HEK293 (cell line): Measurements from ENCODE around the gene ORMDL2.

Source experiments
- ATF2 ChIP-seq: fragments of 450-650 bp; formaldehyde crosslinking; IDR thresholded peaks from 2 replicates; pipeline ENCODE4 v1.5.1; 2016; ENCODE audit warnings: missing biosample characterization, missing genetic modification characterization, low read depth
- IKZF3 ChIP-seq: fragments of 450-650 bp; IDR thresholded peaks from 2 replicates; pipeline ENCODE4 v1.5.0; 2018; ENCODE audit warnings: missing biosample characterization, mild to moderate bottlenecking, missing genetic modification characterization, moderate library complexity
- KLF1 ChIP-seq: fragments of 450-650 bp; formaldehyde crosslinking; IDR thresholded peaks from 2 replicates; pipeline ENCODE4 v1.5.1; 2016; ENCODE audit warnings: missing biosample characterization, missing genetic modification characterization
- PATZ1 ChIP-seq: fragments of 450-650 bp; formaldehyde crosslinking; IDR thresholded peaks from 2 replicates; pipeline ENCODE4 v1.5.1; 2016; ENCODE audit warnings: missing biosample characterization, missing genetic modification characterization
- PRDM1 ChIP-seq: fragments of 450-650 bp; formaldehyde crosslinking; IDR thresholded peaks from 2 replicates; pipeline ENCODE4; 2016; ENCODE audit warnings: missing biosample characterization, missing genetic modification characterization
- SP2 ChIP-seq: fragments of 450-650 bp; formaldehyde crosslinking; IDR thresholded peaks from 2 replicates; pipeline ENCODE4 v1.5.1; 2016; ENCODE audit warnings: missing biosample characterization, missing genetic modification characterization
- WT1 ChIP-seq: fragments of 450-650 bp; formaldehyde crosslinking; IDR thresholded peaks from 2 replicates; pipeline ENCODE4 v1.5.1; 2016; ENCODE audit warnings: missing biosample characterization, missing genetic modification characterization
- YY1 ChIP-seq: fragments of 450-650 bp; formaldehyde crosslinking; IDR thresholded peaks from 2 replicates; pipeline ENCODE4 v1.5.1; 2018; ENCODE audit warnings: missing biosample characterization, missing genetic modification characterization
- ZBTB11 ChIP-seq: fragments of 450-650 bp; formaldehyde crosslinking; conservative IDR thresholded peaks from 2 replicates; pipeline ENCODE4 v1.5.1; 2016; ENCODE audit warnings: low read depth, missing biosample characterization, missing genetic modification characterization
- ZBTB17 ChIP-seq: fragments of 450-650 bp; formaldehyde crosslinking; IDR thresholded peaks from 2 replicates; pipeline ENCODE4 v1.5.1; 2016; ENCODE audit warnings: missing biosample characterization, missing genetic modification characterization
- ZBTB8A ChIP-seq: fragments of 450-650 bp; formaldehyde crosslinking; IDR thresholded peaks from 2 replicates; pipeline ENCODE4 v1.5.1; 2016; ENCODE audit warnings: missing biosample characterization, missing genetic modification characterization
- ZEB2 ChIP-seq: fragments of 450-650 bp; formaldehyde crosslinking; IDR thresholded peaks from 2 replicates; pipeline ENCODE4 v1.5.1; 2016; ENCODE audit warnings: missing biosample characterization, missing genetic modification characterization
- ZNF140 ChIP-seq: fragments of 450-650 bp; formaldehyde crosslinking; IDR thresholded peaks from 2 replicates; pipeline ENCODE4 v1.5.1; 2016; ENCODE audit warnings: missing biosample characterization, missing genetic modification characterization
- ZNF146 ChIP-seq: fragments of 450-650 bp; formaldehyde crosslinking; IDR thresholded peaks from 2 replicates; pipeline ENCODE4 v1.5.1; 2016; ENCODE audit warnings: missing biosample characterization, missing genetic modification characterization
- ZNF19 ChIP-seq: fragments of 450-650 bp; formaldehyde crosslinking; IDR thresholded peaks from 2 replicates; pipeline ENCODE4; 2016; ENCODE audit warnings: missing biosample characterization, missing genetic modification characterization, low read depth
- ZNF324 ChIP-seq: fragments of 450-650 bp; formaldehyde crosslinking; IDR thresholded peaks from 2 replicates; pipeline ENCODE4 v1.5.1; 2016; ENCODE audit warnings: missing biosample characterization, missing genetic modification characterization
- ZNF37A ChIP-seq: fragments of 450-650 bp; IDR thresholded peaks from 2 replicates; pipeline ENCODE4 v1.5.1; 2018; ENCODE audit warnings: missing biosample characterization, missing genetic modification characterization
- ZNF660 ChIP-seq: fragments of 450-650 bp; IDR thresholded peaks from 2 replicates; pipeline ENCODE4 v1.5.1; 2018; ENCODE audit warnings: missing biosample characterization, mild to moderate bottlenecking, missing genetic modification characterization
- ZNF677 ChIP-seq: fragments of 450-650 bp; IDR thresholded peaks from 2 replicates; pipeline ENCODE4 v1.5.0; 2018; ENCODE audit warnings: missing biosample characterization, mild to moderate bottlenecking, missing genetic modification characterization, moderate library complexity
- ZNF792 ChIP-seq: fragments of 450-650 bp; formaldehyde crosslinking; IDR thresholded peaks from 2 replicates; pipeline ENCODE4 v1.5.1; 2016; ENCODE audit warnings: missing biosample characterization, missing genetic modification characterization
- ZSCAN23 ChIP-seq: fragments of 450-650 bp; formaldehyde crosslinking; IDR thresholded peaks from 2 replicates; pipeline ENCODE4 v1.5.1; 2016; ENCODE audit warnings: missing biosample characterization, missing genetic modification characterization
- ZXDB ChIP-seq: fragments of 450-650 bp; formaldehyde crosslinking; IDR thresholded peaks from 2 replicates; pipeline ENCODE4 v1.5.1; 2016; ENCODE audit warnings: missing biosample characterization, missing genetic modification characterization
- TF ChIP-seq, protein P1 (sequence below): fragments of 450-650 bp; formaldehyde crosslinking; IDR thresholded peaks from 2 replicates; pipeline ENCODE4 v1.5.1; 2017; ENCODE audit warnings: missing biosample characterization, missing genetic modification characterization
- TF ChIP-seq, protein P2 (sequence below): fragments of 450-650 bp; formaldehyde crosslinking; IDR thresholded peaks from 2 replicates; pipeline ENCODE4 v1.5.1; 2017; ENCODE audit warnings: missing biosample characterization, missing genetic modification characterization
- TF ChIP-seq, protein P3 (sequence below): fragments of 450-650 bp; formaldehyde crosslinking; IDR thresholded peaks from 2 replicates; pipeline ENCODE4 v1.5.1; 2016; ENCODE audit warnings: missing biosample characterization, missing genetic modification characterization

The ORMDL2 gene

GRCh38 chr12:55817345-55818139, at the start of gene ORMDL2, which contains the start of gene SARNP (continued):
- TF ChIP-seq IKZF3 (tag by site-specific recombination) (peak; percentile 6; the same call in 1 of the 2 replicates), KLF1 (tag by site-specific recombination) (peak; percentile 32), ZBTB11 (tag by site-specific recombination) (peak; percentile 40; the same call in 1 of the 2 replicates), ZNF37A (no peak), ZSCAN23 (tag by site-specific recombination) (peak; percentile 84; the same call in 1 of the 2 replicates), ZBTB8A (tag by site-specific recombination) (peak; percentile 48), ZBTB17 (tag by site-specific recombination) (peak; percentile 98), SP2 (tag by site-specific recombination) (peak; percentile 99), PRDM1 (tag by site-specific recombination) (no peak), PATZ1 (tag by site-specific recombination) (peak; percentile 88), WT1 (tag by site-specific recombination) (peak; percentile 58), ZNF792 (tag by site-specific recombination) (peak; percentile 71; the same call in 1 of the 2 replicates), ZNF146 (tag by site-specific recombination) (no peak), ZNF19 (tag by site-specific recombination) (no peak), ATF2 (tag by site-specific recombination) (peak; percentile 88), ZNF324 (tag by site-specific recombination) (peak; percentile 90), ZNF140 (tag by site-specific recombination) (no peak), ZNF677 (tag by site-specific recombination) (no peak), ZEB2 (peak; percentile 68), ZNF660 (tag by site-specific recombination) (peak; percentile 35; the same call in 1 of the 2 replicates), YY1 (tag by site-specific recombination) (peak; percentile 92), ZXDB (peak; percentile 77)
- TF ChIP-seq, protein P1, sequence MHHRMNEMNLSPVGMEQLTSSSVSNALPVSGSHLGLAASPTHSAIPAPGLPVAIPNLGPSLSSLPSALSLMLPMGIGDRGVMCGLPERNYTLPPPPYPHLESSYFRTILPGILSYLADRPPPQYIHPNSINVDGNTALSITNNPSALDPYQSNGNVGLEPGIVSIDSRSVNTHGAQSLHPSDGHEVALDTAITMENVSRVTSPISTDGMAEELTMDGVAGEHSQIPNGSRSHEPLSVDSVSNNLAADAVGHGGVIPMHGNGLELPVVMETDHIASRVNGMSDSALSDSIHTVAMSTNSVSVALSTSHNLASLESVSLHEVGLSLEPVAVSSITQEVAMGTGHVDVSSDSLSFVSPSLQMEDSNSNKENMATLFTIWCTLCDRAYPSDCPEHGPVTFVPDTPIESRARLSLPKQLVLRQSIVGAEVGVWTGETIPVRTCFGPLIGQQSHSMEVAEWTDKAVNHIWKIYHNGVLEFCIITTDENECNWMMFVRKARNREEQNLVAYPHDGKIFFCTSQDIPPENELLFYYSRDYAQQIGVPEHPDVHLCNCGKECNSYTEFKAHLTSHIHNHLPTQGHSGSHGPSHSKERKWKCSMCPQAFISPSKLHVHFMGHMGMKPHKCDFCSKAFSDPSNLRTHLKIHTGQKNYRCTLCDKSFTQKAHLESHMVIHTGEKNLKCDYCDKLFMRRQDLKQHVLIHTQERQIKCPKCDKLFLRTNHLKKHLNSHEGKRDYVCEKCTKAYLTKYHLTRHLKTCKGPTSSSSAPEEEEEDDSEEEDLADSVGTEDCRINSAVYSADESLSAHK, result no peak
- TF ChIP-seq, protein P2, sequence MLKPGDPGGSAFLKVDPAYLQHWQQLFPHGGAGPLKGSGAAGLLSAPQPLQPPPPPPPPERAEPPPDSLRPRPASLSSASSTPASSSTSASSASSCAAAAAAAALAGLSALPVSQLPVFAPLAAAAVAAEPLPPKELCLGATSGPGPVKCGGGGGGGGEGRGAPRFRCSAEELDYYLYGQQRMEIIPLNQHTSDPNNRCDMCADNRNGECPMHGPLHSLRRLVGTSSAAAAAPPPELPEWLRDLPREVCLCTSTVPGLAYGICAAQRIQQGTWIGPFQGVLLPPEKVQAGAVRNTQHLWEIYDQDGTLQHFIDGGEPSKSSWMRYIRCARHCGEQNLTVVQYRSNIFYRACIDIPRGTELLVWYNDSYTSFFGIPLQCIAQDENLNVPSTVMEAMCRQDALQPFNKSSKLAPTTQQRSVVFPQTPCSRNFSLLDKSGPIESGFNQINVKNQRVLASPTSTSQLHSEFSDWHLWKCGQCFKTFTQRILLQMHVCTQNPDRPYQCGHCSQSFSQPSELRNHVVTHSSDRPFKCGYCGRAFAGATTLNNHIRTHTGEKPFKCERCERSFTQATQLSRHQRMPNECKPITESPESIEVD, result no peak
- TF ChIP-seq, protein P3, sequence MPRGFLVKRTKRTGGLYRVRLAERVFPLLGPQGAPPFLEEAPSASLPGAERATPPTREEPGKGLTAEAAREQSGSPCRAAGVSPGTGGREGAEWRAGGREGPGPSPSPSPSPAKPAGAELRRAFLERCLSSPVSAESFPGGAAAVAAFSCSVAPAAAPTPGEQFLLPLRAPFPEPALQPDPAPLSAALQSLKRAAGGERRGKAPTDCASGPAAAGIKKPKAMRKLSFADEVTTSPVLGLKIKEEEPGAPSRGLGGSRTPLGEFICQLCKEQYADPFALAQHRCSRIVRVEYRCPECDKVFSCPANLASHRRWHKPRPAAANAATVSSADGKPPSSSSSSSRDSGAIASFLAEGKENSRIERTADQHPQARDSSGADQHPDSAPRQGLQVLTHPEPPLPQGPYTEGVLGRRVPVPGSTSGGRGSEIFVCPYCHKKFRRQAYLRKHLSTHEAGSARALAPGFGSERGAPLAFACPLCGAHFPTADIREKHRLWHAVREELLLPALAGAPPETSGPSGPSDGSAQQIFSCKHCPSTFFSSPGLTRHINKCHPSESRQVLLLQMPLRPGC (tag by site-specific recombination), result 0 out of 2 replicates have a peak, but pooled peaks have one; percentile 60
